Skeletal muscle cell (primary cell): ENCODE data around the gene SEC14L1.
A peak's percentile ranks its signal among the peaks of the same experiment; 100 is the strongest.

Experiments
- DNase-seq: peaks from one replicate; pipeline ENCODE4 v3.0.0-alpha.2; 2010; ENCODE audit warnings: low read depth
- H3K4me3 ChIP-seq: 2 replicates; pipeline ENCODE4 v1.5.1; 2011; ENCODE audit warnings: low read depth, mild to moderate bottlenecking, control low read depth, low read length, moderate library complexity

The SEC14L1 gene

DNA sequence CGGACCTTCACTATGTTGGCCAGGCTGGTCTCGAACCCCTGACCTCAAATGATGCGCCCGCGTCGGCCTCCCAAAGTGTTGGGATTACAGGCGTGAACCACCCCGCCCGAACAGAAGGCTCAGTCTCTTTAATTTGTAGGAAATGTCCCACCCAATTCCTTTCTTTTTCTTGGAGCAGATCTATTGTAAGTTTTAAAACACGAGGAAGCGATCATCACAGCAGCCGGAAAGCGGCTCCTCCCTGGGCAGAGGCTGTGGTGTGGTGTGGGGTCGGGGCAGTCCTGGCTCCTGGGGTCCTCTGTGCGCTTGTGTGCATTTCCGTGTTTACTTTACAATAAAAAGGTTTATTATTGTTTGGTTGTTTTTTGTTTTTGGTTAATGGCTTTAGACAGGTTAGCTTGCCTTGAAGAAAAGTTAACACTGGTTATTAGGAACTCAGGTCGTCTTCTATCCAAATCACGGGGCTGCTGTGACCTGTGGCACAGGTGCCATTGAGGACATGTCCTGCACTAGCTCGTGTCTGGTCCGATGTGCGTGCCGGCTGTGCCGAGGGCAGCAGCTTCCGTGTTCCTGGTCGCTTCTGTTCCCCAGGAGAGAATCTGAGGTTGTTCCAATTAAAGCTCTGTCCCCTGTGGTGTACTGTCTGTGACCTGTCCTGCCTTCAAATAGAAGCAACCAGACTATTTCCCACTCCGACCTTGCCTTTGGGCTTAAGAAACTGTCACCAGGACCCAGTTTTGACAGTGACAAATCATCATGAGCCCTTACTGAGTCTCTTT, 83.1 kb downstream of the SEC14L1 start:
- H3K4me3 ChIP-seq, result no peak overlapping the region
- no peak for DNase-seq

DNA sequence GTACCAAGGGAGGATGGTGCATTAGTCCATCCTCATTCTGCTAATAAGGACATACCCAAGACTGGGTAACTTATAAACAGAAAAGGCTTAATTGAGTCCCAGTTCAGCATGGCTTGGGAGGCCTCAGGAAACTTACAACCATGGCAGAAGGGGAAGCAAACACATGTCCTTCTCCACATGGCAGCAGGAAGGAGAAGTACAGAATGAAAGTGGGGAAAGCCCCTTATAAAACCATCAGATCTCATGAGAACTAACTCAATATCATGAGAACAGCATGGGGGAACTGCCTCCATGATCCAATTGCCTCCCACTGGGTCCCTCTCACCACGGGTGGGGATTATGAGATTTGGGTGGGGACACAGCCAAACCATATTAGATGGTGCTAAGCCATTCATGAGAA, 84.5 kb downstream of the SEC14L1 start:
- no peak for DNase-seq
- H3K4me3 ChIP-seq, result no peak overlapping the region

DNA sequence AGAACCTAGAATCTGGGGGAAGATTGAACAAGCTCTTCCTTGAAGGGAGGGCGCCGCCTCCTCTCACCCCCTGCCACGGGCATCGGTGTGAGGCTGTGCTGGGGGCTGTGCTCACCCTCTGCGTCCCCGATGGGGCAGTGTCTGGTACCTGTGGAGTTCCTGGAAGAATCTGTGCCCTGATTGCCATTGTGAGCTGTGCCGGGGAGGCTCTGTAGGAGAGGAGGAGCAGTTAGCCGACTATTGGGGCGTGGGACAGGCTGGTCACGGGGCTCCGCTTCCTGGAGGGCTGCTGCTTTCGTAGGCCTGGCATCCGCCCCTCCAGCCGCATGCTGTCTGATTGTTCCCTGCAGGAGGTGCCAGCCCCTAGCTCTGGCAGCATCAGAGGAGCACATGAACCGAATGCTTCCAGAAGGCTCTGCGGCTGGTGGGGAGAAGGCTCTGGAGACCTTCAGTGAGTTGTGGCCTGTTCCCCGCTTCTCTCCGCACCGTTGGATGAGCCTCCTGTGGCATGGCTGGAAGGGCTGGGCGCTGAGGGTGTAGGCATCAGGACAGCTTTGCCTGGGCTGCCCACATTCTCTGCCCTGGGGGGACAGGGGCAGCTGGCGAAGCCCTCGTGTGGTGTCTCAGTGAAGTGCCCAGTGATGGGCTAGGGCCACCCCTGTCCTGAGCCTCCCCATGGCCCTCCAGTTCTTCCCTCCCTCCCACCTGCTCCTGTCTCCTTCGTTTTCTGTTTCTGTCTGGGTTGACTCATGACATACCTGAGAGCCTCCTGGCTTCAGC, 86.9 kb downstream of the SEC14L1 start:
- no peak for DNase-seq
- no peak overlapping the region for H3K4me3 ChIP-seq

DNA sequence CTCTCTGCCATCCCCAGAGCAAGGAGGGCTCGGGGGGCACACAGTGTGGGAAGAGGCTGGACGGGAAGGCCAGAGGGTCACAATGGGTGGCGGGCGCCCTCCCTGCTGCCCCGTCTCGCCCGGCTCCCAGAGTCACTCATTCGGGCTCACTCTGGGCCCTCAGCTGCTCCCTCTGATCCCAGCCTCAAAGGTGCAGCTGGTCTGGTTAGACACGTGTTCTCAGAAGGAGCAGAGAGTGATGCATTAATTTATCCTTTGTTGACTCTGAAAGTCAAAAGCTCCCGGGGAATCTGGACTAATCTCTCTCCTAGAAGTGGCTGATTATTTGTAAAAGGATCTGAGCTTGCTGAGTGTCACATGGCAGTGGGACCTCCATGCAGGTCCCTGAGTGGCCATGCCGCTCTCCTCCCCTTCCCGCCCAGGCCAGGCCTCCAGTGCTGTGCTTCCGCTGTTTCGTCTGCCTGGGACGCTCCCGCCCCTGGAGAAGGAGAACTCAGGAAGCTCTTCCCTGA, 87.5 kb downstream of the SEC14L1 start:
- no peak overlapping the region for H3K4me3 ChIP-seq
- DNase-seq, result no peak

DNA sequence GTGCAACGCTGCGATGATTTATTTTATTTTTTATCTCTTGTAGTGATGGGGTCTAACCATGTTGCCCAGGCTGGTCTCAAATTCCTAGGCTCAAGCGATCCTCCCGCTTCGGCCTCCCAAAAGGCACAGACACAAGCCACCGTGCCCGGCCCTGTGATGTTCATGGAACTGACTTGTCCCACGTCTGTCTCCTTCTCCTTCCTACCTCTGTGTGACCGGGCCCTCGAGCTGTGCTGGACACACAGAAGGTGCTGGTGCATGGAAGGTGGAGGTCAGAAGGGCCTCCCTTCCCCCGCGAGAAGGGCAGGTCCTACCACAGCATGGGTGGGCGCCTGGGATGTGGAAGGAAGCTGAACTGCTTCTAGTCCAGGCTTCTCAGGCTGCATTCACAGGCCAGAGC, 88.0 kb downstream of the SEC14L1 start:
- DNase-seq, result no peak
- H3K4me3 ChIP-seq, result no peak overlapping the region

DNA sequence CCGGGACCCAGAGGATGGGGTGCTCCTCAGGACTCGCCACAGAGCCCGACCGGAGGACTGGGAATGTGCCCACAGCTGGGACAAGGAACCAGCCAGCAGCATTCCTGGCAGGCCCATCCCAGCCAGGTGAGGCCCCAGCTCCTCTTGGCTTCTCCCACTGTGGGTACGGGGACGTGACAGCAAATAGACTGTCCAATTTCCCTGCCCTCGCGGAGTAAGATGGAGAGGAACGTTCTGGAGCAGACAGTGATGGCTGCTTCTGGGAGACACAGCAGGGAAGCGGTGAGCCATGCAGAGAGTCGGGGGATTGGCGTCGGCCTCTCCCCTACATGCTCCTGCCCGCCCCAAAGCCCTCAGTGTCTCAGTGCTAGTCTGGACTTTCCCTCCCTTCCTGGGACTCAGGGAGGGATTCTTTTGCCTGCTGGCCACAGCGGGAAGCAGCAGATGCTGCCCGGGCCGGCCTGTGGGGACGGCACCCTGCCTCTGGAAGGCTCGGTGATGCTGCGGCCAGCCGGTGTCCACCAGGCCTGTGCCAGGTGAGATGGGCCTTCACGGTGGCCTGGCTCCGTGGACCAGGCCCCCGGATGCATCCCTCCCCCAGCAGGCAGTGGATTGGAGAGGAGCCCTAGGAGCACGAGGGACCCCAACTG, 89.1 kb downstream of the SEC14L1 start:
- no peak overlapping the region for H3K4me3 ChIP-seq
- no peak for DNase-seq

DNA sequence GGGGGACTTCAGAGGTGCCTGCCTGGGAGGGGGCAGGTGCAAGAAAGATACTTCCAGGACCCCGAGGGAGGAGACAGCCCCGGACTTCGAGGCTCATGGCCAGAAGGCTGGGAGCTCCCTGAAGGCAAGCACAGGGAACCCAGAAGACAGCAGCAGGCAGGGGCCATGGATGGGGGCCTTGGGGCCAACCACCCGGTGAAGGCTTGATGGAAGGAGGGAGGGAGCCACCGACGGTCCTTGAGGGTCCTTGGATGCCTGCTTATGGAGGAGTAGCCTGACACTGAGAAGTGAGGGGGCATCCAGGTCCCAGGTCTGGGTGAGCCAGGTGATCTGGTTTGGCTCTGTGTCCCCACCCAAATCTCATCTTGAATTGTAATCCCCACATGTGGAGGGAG, 89.7 kb downstream of the SEC14L1 start:
- H3K4me3 ChIP-seq, result no peak overlapping the region
- no peak for DNase-seq

DNA sequence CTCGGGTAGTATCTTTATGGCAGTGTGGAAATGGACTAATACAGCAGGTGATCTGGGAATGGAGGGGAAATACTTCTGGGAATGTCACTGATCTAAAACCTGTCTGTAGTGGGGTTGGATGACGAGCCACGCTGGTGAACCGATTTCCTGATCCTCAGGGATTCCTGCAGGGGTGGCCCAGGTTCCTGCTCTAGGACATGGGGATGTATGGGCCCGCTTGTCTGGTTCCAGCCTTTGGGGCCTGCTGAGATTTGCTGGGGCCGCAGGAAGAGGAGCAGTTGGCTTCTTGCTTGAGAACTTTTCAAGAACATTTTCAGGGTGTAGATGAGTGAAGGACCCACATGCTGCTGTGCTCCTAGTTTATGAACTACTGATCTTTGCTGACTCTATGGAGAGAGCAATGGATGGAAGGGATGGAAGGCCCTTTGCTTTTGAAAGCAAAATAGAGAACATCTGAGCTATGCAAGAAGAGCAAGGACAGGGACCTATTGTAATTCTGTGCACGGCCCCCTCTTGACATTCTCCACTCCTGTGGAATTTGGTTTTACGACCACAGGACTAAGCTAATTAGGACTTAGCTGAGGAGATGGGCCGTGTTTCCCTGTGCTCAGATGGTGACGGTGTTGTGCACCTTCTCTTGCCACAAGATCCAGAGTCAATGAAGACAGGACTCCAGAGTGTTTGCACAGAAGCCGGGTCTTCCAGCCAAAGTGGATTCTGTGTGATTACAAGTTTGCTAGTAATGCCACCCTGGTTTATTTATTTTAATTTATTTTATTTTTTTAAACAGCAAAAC, 90.5 kb downstream of the SEC14L1 start:
- H3K4me3 ChIP-seq, result no peak overlapping the region
- DNase-seq, result no peak

DNA sequence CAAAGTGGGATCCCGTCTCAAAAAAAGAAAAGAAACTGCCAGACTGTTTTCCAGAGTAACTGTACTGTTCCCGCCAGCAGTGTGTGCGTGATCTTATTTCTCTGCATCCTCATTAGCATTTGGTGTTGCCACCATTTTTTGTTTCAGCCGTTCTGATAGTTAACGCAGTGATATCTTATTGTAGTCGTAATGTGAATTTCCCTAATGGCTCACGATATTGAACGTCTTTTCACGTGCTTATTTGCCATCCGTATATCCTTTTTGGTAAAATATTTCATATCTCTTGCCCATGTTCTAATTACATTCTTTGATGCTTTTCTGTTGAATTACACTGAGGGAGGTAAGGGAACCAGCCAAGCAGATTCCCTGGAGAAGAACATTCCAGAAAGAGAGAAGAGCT, 92.4 kb downstream of the SEC14L1 start:
- DNase-seq, result no peak
- no peak overlapping the region for H3K4me3 ChIP-seq

DNA sequence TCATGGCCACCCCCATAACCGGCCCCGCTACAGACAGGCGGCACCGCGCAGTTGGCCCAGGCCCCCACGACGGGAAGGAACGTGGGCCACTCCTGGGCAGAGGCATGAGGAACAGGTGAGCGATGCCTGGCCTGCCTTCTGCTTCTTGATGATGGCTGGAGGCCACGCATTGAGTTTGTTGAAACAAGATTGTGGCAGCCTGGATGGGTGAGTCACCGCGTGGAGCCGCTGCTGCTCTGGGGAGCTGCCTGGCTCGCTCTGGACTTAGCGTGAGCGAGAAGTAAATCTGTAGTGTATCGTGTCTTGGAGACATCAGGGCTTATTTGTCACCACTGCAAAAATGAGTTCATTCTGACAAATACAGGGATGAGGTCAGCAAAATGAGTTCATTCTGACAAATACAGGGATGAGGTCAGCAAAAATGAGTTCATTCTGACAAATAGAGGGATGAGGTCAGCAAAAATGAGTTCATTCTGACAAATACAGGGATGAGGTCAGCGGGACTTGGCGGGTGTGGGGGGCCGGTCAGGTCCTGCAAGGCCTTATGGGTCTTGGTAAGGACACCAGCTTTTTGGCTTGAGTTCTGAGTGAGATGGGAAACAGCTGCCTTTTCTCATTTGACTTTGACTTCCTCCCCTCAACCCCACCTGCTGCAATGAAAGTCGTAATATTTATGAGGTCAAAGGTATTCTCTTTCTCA, 93.0 kb downstream of the SEC14L1 start:
- peak; percentile 29 for DNase-seq

DNA sequence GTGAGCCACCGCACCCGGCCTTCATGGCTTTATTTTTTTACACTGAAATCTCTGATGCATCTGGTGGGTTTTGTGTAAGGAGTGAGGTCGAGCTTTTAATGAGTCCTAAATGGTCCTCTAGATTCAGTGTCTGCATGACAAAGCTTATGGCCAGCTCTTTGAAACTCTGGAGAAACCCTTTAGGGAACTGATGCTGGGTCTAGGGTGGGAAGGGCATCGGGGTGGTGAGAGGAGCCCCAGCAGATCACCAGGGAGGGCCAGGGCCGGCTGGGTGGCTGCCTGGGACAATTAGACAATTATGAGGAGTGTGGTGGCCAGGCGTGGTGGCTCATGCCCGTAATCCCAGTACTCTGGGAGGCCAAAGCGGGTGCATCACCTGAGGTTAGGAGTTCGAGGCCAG, 93.9 kb downstream of the SEC14L1 start:
- no peak overlapping the region for H3K4me3 ChIP-seq
- DNase-seq, result no peak

More for the DNA sequence above, 93.0 kb downstream of the SEC14L1 start:
- no peak overlapping the region for H3K4me3 ChIP-seq

DNA sequence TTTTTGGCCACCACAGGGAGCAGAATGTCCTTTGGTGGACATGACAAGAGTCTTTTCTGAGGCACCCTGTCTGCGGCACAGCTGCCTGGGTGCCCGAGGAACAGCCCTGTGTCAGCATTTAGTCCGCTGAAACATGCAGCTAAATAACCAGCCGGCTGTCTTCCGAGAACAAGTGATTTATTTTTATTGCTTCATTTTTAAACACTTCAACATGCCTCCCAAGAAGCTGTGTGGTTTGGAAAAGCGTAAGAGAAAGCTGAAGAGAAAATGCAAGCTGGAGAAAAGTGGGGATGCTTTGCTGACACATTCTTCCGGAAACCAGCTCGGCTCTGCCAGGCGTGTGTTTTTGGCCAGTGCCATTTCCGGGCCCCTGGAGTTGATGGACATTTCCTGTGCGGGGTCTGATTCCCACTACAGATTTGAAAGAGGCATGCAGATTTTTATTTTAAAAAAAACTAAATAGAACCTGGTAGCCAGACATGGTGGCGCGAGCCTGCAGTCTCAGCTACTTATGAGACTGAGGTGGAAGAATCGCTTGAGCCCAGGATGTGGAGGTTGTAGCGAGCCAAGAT, 94.7 kb downstream of the SEC14L1 start:
- H3K4me3 ChIP-seq, result peak overlapping the region; percentile 17
- peak; percentile 70 for DNase-seq

DNA sequence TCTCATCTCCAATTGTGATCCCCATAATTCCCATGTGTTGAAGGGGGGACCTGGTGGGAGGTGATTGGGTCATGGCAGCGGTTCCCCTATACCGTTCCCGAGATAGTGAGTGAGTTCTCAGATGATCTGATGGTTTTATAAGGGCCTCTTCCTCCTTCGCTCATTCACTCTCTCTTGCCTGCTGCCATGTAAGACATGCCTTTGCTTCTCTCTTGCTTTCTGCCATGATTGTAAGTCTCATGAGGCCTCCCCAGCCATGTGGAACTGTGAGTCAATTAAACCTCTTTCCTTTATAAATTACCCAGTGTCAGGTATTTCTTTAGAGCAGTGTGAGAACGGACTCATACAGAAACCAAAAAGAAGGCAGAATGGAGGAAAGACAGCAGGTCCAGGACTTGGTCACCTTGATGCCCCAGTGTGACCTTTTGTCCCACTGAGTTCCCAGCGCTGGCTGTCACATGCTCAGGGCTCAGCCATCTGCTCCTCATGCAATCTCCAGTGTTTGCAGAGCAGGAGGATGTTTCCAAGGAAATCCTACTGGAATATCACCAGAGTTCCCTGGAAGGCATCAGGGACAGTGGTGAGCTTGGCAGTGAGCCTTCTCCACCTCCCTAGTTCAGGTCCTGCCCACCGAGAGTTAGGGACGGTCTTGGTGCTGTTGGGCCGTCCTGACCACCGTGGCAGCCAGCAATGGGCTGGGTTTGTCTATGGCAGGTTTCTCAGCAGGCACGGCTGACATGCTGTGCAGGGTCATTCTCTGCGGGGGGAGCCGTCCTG, 96.7 kb downstream of the SEC14L1 start:
- no peak for DNase-seq
- no peak overlapping the region for H3K4me3 ChIP-seq

DNA sequence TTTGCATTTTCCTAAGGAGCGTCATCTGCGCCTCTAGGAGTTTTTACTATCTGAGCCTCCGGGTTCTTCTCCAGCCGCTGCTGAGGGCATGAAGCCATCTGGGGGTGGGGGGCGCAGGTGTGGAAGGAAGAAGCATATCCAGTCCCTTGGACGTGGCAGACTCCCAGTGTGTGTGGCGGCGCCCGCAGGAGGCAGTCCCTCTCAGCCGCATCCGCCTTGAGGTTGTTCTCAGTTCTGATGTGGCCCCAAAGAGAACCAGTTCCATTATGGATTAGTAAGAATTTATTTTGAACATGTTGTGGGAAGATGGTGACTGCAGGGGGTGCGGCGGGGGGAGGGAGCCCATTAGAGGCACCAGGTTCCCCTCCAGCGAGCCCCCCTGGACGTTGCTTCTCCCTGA, 100.2 kb downstream of the SEC14L1 start:
- DNase-seq, result no peak
- no peak overlapping the region for H3K4me3 ChIP-seq

DNA sequence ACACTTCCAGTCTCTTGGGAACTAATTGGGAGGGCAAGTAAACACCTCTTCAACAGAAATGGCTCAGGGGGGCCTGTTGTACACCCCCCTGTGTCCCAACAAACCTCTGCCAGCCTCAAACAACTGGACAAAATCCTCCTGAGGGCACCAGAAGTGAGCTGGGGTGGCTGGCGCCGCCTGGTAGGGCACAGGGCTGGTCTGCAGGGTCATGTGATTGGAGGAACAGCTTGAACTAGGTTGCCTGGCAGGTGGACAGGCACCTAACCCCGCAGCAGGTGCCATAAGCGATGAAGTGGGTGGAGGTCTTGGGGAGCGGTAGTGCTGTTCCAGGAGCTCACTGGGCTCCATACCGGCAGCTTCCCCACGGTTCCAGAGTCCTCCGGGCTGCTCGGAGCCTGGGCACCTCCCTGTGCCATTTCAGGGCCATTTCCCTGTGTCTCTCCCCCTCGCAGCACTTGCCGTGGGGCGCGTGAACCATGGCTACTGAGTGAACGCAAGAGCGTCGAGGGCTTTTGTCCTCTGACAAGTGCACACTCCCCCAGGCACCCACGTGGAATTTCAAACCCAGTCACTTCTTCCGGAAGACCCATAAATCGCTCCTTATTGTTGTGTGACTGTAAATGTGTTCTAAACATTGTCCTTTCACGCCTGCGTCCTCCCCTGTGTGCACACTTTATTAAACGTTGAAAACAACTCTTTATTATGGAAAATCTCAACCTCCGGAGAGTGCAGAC, 101.5 kb downstream of the SEC14L1 start:
- no peak for DNase-seq
- H3K4me3 ChIP-seq, result no peak overlapping the region

DNA sequence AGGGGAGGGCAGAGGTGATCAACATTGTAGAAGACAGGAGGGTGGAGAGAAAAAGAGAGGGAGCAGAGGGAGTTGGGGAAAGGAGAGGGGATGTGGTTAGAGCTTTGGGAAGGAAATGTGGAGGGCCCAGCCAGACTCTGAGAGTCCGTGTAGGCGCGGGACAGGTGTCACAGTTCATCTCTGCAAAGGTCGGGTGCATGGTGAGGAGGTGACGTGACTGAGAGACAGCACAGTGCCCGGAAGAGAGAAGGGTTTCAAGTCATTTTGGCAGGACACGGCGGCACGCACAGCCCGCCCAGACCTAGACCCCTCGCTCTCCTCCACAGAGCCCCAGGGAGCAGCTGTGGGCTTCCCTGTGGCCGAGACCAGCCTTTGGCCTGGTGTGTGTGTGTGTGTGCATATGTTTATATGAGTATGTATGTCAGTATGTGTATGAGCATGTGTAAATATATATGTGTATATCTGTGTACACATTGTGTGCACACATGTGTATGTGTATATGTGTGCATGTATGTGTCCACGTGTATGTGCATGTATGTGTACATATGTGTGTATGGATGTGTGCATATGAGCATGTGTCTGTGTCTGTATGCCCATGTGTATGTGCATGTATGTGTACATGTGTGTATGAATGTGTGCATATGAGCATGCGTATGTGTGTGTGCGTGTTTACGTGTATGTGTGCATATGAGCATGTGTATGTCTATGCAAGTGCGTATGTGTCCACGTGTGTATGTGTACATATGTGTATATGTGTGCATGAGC, 104.6 kb downstream of the SEC14L1 start:
- no peak for DNase-seq
- H3K4me3 ChIP-seq, result no peak overlapping the region
